Measurements from ENCODE around the gene KCNQ5.

DNA sequence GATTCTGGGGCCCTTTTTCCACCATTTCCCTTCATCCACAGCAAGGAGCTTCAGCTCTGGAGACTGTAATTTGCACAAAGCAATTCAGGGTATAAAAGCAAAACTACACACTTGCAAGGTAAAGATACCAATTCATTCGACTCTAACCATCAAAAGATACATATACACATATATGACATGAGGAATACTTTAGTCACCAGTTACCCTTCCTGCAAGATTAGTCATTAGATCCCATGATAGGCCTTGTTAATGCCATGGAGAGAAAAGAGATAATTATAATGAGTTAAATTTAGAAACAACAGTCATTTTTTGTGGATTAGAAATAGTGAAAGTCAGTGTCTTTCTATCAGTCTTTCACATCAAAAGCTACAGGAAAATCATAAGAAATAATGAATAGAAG is 204.2 kb downstream of the KCNQ5 start:
- TF ChIP-seq POLR2A (IDR thresholded peaks at IDR 0.05) = no peak
- TF ChIP-seq, protein P1, sequence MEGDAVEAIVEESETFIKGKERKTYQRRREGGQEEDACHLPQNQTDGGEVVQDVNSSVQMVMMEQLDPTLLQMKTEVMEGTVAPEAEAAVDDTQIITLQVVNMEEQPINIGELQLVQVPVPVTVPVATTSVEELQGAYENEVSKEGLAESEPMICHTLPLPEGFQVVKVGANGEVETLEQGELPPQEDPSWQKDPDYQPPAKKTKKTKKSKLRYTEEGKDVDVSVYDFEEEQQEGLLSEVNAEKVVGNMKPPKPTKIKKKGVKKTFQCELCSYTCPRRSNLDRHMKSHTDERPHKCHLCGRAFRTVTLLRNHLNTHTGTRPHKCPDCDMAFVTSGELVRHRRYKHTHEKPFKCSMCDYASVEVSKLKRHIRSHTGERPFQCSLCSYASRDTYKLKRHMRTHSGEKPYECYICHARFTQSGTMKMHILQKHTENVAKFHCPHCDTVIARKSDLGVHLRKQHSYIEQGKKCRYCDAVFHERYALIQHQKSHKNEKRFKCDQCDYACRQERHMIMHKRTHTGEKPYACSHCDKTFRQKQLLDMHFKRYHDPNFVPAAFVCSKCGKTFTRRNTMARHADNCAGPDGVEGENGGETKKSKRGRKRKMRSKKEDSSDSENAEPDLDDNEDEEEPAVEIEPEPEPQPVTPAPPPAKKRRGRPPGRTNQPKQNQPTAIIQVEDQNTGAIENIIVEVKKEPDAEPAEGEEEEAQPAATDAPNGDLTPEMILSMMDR (IDR thresholded peaks at IDR 0.05) = no peak
